Liver (tissue), 9 donors: ENCODE measurements around the gene CD180. TPM values are rescaled to one million over a fixed set of nuclear protein-coding genes. Genes with fewer than 3 reads are reported as not detected.

Experiments used
- DNase-seq: peaks from one replicate; pipeline ENCODE4 v3.0.0-alpha.2; 2017; ENCODE audit warnings: low spot score
- H3K27ac ChIP-seq, 2 donors: one replicate each; pipeline ENCODE4 v1.7.0; 2013; ENCODE audit warnings: inconsistent platforms in 2 of 2, low read length in 2 of 2, control low read depth in 1 of 2, low read depth in 1 of 2, mild to moderate bottlenecking in 1 of 2
- H3K27me3 ChIP-seq, 4 donors: one replicate each; pipeline versions ENCODE4 v1.6.1 to v1.7.0; 2013; ENCODE audit warnings: low read length in 3 of 4, inconsistent platforms in 1 of 4, mild to moderate bottlenecking in 1 of 4, moderate library complexity in 1 of 4; ENCODE audit not compliant: control insufficient read depth in 4 of 4, insufficient read depth in 4 of 4
- H3K36me3 ChIP-seq, 4 donors: one replicate each; pipeline versions ENCODE4 v1.6.1 to v1.7.0; 2013; ENCODE audit warnings: low read length in 3 of 4, mild to moderate bottlenecking in 3 of 4, low read depth in 1 of 4, moderate library complexity in 1 of 4; ENCODE audit not compliant: control insufficient read depth in 4 of 4, insufficient read depth in 3 of 4
- H3K4me1 ChIP-seq, 4 donors: one replicate each; pipeline versions ENCODE4 v1.6.1 to v1.7.0; 2013; ENCODE audit warnings: low read length in 3 of 4, mild to moderate bottlenecking in 3 of 4, moderate library complexity in 1 of 4; ENCODE audit not compliant: control insufficient read depth in 4 of 4, insufficient read depth in 4 of 4
- H3K4me3 ChIP-seq, 3 donors: one replicate each; pipeline versions ENCODE4 v1.6.1 to v1.7.0; 2013; ENCODE audit warnings: low read length in 3 of 3, control low read depth in 1 of 3, low read depth in 1 of 3, mild to moderate bottlenecking in 1 of 3
- H3K9ac ChIP-seq, 2 donors: one replicate each; pipeline ENCODE4 v1.7.0; 2013; ENCODE audit warnings: low read length in 2 of 2, mild to moderate bottlenecking in 2 of 2, moderate library complexity in 2 of 2, control low read depth in 1 of 2, low read depth in 1 of 2
- H3K9me3 ChIP-seq, 4 donors: one replicate each; pipeline versions ENCODE4 v1.6.1 to v1.7.0; 2013; ENCODE audit warnings: low read length in 3 of 4; ENCODE audit not compliant: control insufficient read depth in 4 of 4
- CTCF ChIP-seq: fragments of 150-350 bp; IDR thresholded peaks from 2 replicates; pipeline ENCODE4 v1.5.1; 2017; ENCODE audit warnings: improper control_type of control experiment, low read depth, low read length; ENCODE audit not compliant: missing input control
- EGR1 ChIP-seq, 2 donors: IDR thresholded peaks; 2 replicates each; pipeline ENCODE4 v1.6.1; 2016 to 2018; ENCODE audit warnings: antibody characterized with exemption in 2 of 2, low read depth in 2 of 2
- FOXA1 ChIP-seq: IDR thresholded peaks from 2 replicates; pipeline ENCODE4 v1.6.1; 2016; ENCODE audit warnings: antibody characterized with exemption
- FOXA2 ChIP-seq: IDR thresholded peaks from 2 replicates; pipeline ENCODE4 v1.6.1; 2016; ENCODE audit warnings: antibody characterized with exemption
- GABPA ChIP-seq, 2 donors: IDR thresholded peaks in 1 of 2; conservative IDR thresholded peaks in 1 of 2; 2 replicates each; pipeline ENCODE4 v1.6.1; 2016; ENCODE audit warnings: antibody characterized with exemption in 2 of 2, mild to moderate bottlenecking in 1 of 2, moderate library complexity in 1 of 2
- HNF4A ChIP-seq, 2 donors: conservative IDR thresholded peaks; 2 replicates each; pipeline ENCODE4 v1.6.1; 2016; ENCODE audit warnings: antibody characterized with exemption in 2 of 2, mild to moderate bottlenecking in 2 of 2
- HNF4G ChIP-seq: IDR thresholded peaks from 2 replicates; pipeline ENCODE4 v1.6.1; 2016; ENCODE audit warnings: antibody characterized with exemption
- JUND ChIP-seq, 2 donors: IDR thresholded peaks; 2 replicates each; pipeline ENCODE4 v1.6.1; 2016; ENCODE audit warnings: antibody characterized with exemption in 2 of 2
- MAX ChIP-seq: IDR thresholded peaks from 2 replicates; pipeline ENCODE4 v1.6.1; 2016; ENCODE audit warnings: antibody characterized with exemption
- NR2F2 ChIP-seq: IDR thresholded peaks from 2 replicates; pipeline ENCODE4 v1.6.1; 2016; ENCODE audit warnings: antibody characterized with exemption
- RAD21 ChIP-seq, 2 donors: IDR thresholded peaks; 2 replicates each; pipeline ENCODE4 v1.6.1; 2016; ENCODE audit warnings: antibody characterized with exemption in 2 of 2, mild to moderate bottlenecking in 2 of 2
- REST ChIP-seq: IDR thresholded peaks from 2 replicates; pipeline ENCODE4 v1.6.1; 2016; ENCODE audit warnings: antibody characterized with exemption, mild to moderate bottlenecking
- RXRA ChIP-seq, 2 donors: IDR thresholded peaks; 2 replicates each; pipeline ENCODE4 v1.6.1; 2017 to 2018; ENCODE audit warnings: antibody characterized with exemption in 2 of 2, mild to moderate bottlenecking in 1 of 2
- SP1 ChIP-seq: IDR thresholded peaks from 2 replicates; pipeline ENCODE4 v1.6.1; 2018; ENCODE audit warnings: antibody characterized with exemption, mild to moderate bottlenecking
- TAF1 ChIP-seq: conservative IDR thresholded peaks from 2 replicates; pipeline ENCODE4 v1.6.1; 2016; ENCODE audit warnings: antibody characterized with exemption, mild to moderate bottlenecking
- YY1 ChIP-seq: IDR thresholded peaks from 2 replicates; pipeline ENCODE4 v1.6.1; 2016; ENCODE audit warnings: antibody characterized with exemption, mild to moderate bottlenecking
- WGBS: extraction: QIAGEN DNeasy Blood & Tissue Kit; methylation state at CpG from one replicate; pipeline ENCODE4 v1.1.7; 2013; 5-methylcytosine and 5-hydroxymethylcytosine counted together
- polyA plus RNA-seq, 2 donors: library from polyadenylated mRNA; stranded (reverse) in 1 of 2; unstranded in 1 of 2; fragments of 200-250 nt in 1 of 2; fragments of >200 nt in 1 of 2; fragmentation: Nextera tagmentation in 1 of 2; extraction: Ambion mirVana in 1 of 2; gene quantifications; one replicate each; pipeline versions ENCODE4 v1.2.1 to v1.2.3, GENCODE V29; 2013 to 2015
- total RNA-seq, 2 donors: library from RNA; depleted of rRNA; stranded (reverse); fragments of >200 nt; gene quantifications; one replicate each; pipeline ENCODE4 v1.2.3, GENCODE V29; 2014
- TF ChIP-seq, protein P1 (sequence below): IDR thresholded peaks from 2 replicates; pipeline ENCODE4 v1.6.1; 2016; ENCODE audit warnings: antibody characterized with exemption
- donor health status: healthy.
- donor health status: healthy.
- donor health status: healthy.
- donor health status: healthy.
- donor health status: healthy.

The CD180 gene
- total and polyA plus RNA-seq, 4 donors, result 0.33 to 3.7 (median 0.78) TPM

GRCh38 chr5:67200809-67201562 is 4.4 kb upstream of the CD180 start:
- Histone ChIP-seq H3K9me3 (no peaks in the 10 kb centered on the region), H3K4me1 (no peaks in the 10 kb centered on the region), H3K9ac (no peak overlapping the region), H3K27ac (no peak overlapping the region), H3K4me3 (no peak overlapping the region), H3K27me3 (no peaks in the 10 kb centered on the region), H3K36me3 (no peaks in the 10 kb centered on the region)
- TF ChIP-seq MAX (no peak), FOXA1 (no peak), HNF4G (no peak), RAD21 (IDR thresholded peaks at IDR 0.05) (no peak)
- no peak for DNase-seq
- WGBS, result 98% methylated on average over 2 of the region's 2 CpGs

- Histone ChIP-seq H3K36me3 (no peaks in the 10 kb centered on the region), H3K4me1 (no peaks in the 10 kb centered on the region), H3K27me3 (no peaks in the 10 kb centered on the region), H3K9ac (no peak overlapping the region), H3K27ac (no peak overlapping the region), H3K9me3 (no peaks in the 10 kb centered on the region), H3K4me3 (no peak overlapping the region)
- DNase-seq, result no peak
- TF ChIP-seq FOXA1 (no peak), REST (no peak), HNF4A (conservative IDR thresholded peaks at IDR 0.05) (no peak), SP1 (no peak), JUND (IDR thresholded peaks at IDR 0.05) (no peak), HNF4G (no peak), FOXA2 (no peak), RAD21 (IDR thresholded peaks at IDR 0.05) (no peak), GABPA (IDR thresholded peaks at IDR 0.05 in 1 of 2, conservative IDR thresholded peaks at IDR 0.05 in 1 of 2) (no peak), RXRA (IDR thresholded peaks at IDR 0.05) (no peak), EGR1 (IDR thresholded peaks at IDR 0.05; ENCODE audit: low read depth in 2 of 2) (no peak), YY1 (no peak), MAX (no peak), TAF1 (no peak), NR2F2 (no peak), CTCF (no peak)
- TF ChIP-seq, protein P1, sequence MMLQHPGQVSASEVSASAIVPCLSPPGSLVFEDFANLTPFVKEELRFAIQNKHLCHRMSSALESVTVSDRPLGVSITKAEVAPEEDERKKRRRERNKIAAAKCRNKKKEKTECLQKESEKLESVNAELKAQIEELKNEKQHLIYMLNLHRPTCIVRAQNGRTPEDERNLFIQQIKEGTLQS, result no peak
These were observed 3.3 kb upstream of the CD180 start for GRCh38 chr5:67199859-67200258.
